GDM1 (cell line): Measurements from ENCODE around the gene PDF.
"Not testable (repeated sequence)": the region's sequence is repeated elsewhere in the genome, so short reads cannot be mapped to it uniquely, and the experiment has no call there.

Source experiments
- DNase-seq: peaks from one replicate; lab custom pipeline; 2025; lab: John Stamatoyannopoulos, UW

PDF gene

GRCh38 chr16:69330286-69331109 is at the start of gene PDF:
Gene PDF (minus strand): TSS chr16:69330588. CDS start chr16:69330570, 18 bp downstream.
- peak; percentile 71 for DNase-seq

- DNase-seq = no peak
Measured at GRCh38 chr16:69378760-69379159, 48.4 kb upstream of the PDF start.

- DNase-seq = no peak
Measured at GRCh38 chr16:69378036-69378435, 47.6 kb upstream of the PDF start.

- DNase-seq = no peak
Measured at GRCh38 chr16:69376393-69377059, 46.1 kb upstream of the PDF start.

- no peak for DNase-seq
Measured at GRCh38 chr16:69373019-69373418, 42.6 kb upstream of the PDF start.

GRCh38 chr16:69371564-69371963 is 41.2 kb upstream of the PDF start:
- no peak for DNase-seq

- no peak for DNase-seq
Measured at GRCh38 chr16:69368866-69369265, 38.5 kb upstream of the PDF start.

GRCh38 chr16:69367980-69368379 is 37.6 kb upstream of the PDF start:
- DNase-seq = no peak

GRCh38 chr16:69366431-69366830 is 36.0 kb upstream of the PDF start:
- DNase-seq = no peak

- DNase-seq = no peak
Measured at GRCh38 chr16:69365901-69366300, 35.5 kb upstream of the PDF start.

- no peak for DNase-seq
Measured at GRCh38 chr16:69364088-69364487, 33.7 kb upstream of the PDF start.

GRCh38 chr16:69363281-69363717 is 32.9 kb upstream of the PDF start:
- DNase-seq = no peak

GRCh38 chr16:69360070-69360469 is 29.7 kb upstream of the PDF start:
- not testable (repeated sequence) for DNase-seq

GRCh38 chr16:69351309-69352027 is 21.1 kb upstream of the PDF start, which contains the start of gene TMED6:
Gene TMED6 (minus strand): TSS chr16:69351786. CDS start chr16:69351753, 33 bp downstream.
- DNase-seq = no peak

- no peak for DNase-seq
Measured at GRCh38 chr16:69350536-69351133, 20.2 kb upstream of the PDF start.

- no peak for DNase-seq
Measured at GRCh38 chr16:69349536-69349935, 19.1 kb upstream of the PDF start.

- no peak for DNase-seq
Measured at GRCh38 chr16:69348222-69348621, 17.8 kb upstream of the PDF start.

- no peak for DNase-seq
Measured at GRCh38 chr16:69346683-69347082, 16.3 kb upstream of the PDF start.

GRCh38 chr16:69345923-69346322 is 15.5 kb upstream of the PDF start:
- no peak for DNase-seq

GRCh38 chr16:69344171-69344570 is 13.8 kb upstream of the PDF start:
- no peak for DNase-seq

- DNase-seq = no peak
Measured at GRCh38 chr16:69340095-69340644, 9.8 kb upstream of the PDF start.
